Cerebellar nuclear complex (tissue), 1 donor: ENCODE results near the gene ZBTB7B.
A peak's percentile ranks its signal among the peaks of the same experiment; 100 is the strongest.

Experiments
- DNase-seq, 2 experiments: peaks; one replicate each; lab custom pipeline; 2025; lab: John Stamatoyannopoulos, UW

The ZBTB7B gene

GRCh38 chr1:155002464-155003226, at the start of gene ZBTB7B:
ZBTB7B (plus strand) TSS chr1:155002802; CDS start chr1:155014661, 11,859 bp downstream.
- DNase-seq: no peak

- DNase-seq: no peak
Observed at GRCh38 chr1:154953611-154954038, 49.0 kb upstream of the ZBTB7B start.

GRCh38 chr1:154954541-154954940, 48.1 kb upstream of the ZBTB7B start:
- DNase-seq: no peak

GRCh38 chr1:154955039-154955717, 47.4 kb upstream of the ZBTB7B start:
- DNase-seq: peak; percentile 83 to 95

GRCh38 chr1:154955718-154956543, 46.7 kb upstream of the ZBTB7B start, which contains the start of gene PBXIP1:
PBXIP1 (minus strand) TSS chr1:154956099; CDS start chr1:154953721, 2,378 bp downstream.
- DNase-seq: peak; percentile 28 to 68

GRCh38 chr1:154956544-154956941, 46.1 kb upstream of the ZBTB7B start:
- no peak for DNase-seq

- no peak for DNase-seq
Observed at GRCh38 chr1:154957091-154957657, 45.4 kb upstream of the ZBTB7B start.

GRCh38 chr1:154958036-154958435, 44.6 kb upstream of the ZBTB7B start:
- no peak for DNase-seq

GRCh38 chr1:154958681-154959425, 43.7 kb upstream of the ZBTB7B start:
- no peak for DNase-seq

- DNase-seq: no peak
Observed at GRCh38 chr1:154959426-154959780, 43.2 kb upstream of the ZBTB7B start.

- no peak for DNase-seq
Observed at GRCh38 chr1:154960446-154961136, 42.0 kb upstream of the ZBTB7B start.

GRCh38 chr1:154961207-154962155, 41.1 kb upstream of the ZBTB7B start, which contains the start of gene PYGO2:
PYGO2 (minus strand) TSS chr1:154961782; CDS start chr1:154961576, 206 bp downstream.
- peak in 1 of 2 experiments; percentile 46 for DNase-seq

GRCh38 chr1:154962156-154962749, 40.3 kb upstream of the ZBTB7B start:
- DNase-seq: no peak

GRCh38 chr1:154962795-154963330, 39.7 kb upstream of the ZBTB7B start:
- no peak for DNase-seq

- DNase-seq: no peak
Observed at GRCh38 chr1:154963643-154964042, 39.0 kb upstream of the ZBTB7B start.

- DNase-seq: no peak
Observed at GRCh38 chr1:154964359-154964758, 38.2 kb upstream of the ZBTB7B start.

GRCh38 chr1:154966111-154966510, 36.5 kb upstream of the ZBTB7B start:
- no peak for DNase-seq

- DNase-seq: no peak
Observed at GRCh38 chr1:154967331-154967950, 35.2 kb upstream of the ZBTB7B start.
